Measurements from ENCODE around the gene CUEDC1.

GRCh38 chr17:57966875-57967274, 11.7 kb upstream of the CUEDC1 start:
- TF ChIP-seq CTCF (IDR thresholded peaks at IDR 0.05) (no peak), POLR2A (IDR thresholded peaks at IDR 0.05) (no peak), POLR2AphosphoS5 (IDR thresholded peaks at IDR 0.05) (no peak)
